Measurements from ENCODE around the gene SUGP2.

The SUGP2 gene

GRCh38 chr19:19059018-19059836, 25.9 kb upstream of the SUGP2 start:
- DNase-seq, result no peak

DNA sequence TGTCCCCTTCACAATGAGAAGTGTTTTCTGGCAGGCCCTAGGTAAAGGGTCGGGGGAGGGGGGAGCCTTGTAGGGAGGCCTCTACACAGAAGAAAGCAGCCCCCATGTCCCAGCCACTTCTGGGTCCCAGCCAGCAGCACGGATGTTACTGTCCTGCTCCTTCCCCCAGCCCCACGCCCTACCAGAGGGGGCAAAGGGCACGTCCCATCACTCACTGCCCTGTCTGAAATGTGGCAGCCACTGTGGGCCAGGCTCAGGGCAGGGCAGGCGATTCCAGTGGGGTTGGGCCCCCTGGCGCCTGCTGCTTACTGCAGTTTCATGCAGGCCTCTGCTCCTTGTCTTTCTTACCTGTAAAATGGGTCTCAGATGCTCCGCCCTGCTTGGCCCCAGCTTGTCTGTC, 24.4 kb upstream of the SUGP2 start:
- DNase-seq, result no peak

DNA sequence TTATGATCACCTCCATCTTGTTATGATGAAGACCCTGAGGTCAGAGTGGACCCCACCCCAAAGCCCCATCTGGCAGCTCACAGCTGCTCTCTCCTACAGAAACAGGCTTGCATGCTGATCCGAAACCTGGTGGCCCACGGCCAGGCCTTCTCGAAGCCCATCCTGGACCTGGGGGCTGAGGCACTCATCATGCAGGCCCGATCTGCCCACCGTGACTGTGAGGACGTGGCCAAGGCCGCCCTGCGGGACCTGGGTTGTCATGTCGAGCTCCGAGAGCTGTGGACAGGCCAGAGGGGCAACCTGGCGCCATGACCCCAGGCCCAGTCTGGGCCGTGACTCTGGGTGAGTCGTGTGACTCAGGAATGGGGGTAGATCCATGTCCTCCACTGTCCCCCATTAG, 24.0 kb upstream of the SUGP2 start:
- DNase-seq, result no peak

- DNase-seq, result no peak
These were observed 23.4 kb upstream of the SUGP2 start for GRCh38 chr19:19056636-19057275.

DNA sequence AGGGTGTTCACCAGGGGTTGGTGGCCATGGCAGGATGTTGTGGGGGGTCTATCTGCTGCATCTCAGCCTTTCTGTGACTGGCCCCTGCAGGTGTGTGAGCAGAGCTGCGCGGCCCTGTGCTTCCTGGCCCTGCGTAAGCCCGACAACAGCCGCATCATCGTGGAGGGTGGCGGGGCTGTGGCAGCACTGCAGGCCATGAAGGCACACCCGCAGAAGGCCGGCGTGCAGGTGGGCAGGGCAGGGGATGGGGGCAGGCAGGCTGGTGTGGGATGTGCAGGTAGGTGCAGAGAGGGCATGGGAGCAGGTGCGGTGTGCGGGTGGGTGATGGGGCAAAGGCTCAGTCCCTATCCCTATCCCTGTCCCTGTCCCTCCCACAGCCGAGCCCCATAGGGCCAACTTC, 22.4 kb upstream of the SUGP2 start:
- no peak for DNase-seq

DNA sequence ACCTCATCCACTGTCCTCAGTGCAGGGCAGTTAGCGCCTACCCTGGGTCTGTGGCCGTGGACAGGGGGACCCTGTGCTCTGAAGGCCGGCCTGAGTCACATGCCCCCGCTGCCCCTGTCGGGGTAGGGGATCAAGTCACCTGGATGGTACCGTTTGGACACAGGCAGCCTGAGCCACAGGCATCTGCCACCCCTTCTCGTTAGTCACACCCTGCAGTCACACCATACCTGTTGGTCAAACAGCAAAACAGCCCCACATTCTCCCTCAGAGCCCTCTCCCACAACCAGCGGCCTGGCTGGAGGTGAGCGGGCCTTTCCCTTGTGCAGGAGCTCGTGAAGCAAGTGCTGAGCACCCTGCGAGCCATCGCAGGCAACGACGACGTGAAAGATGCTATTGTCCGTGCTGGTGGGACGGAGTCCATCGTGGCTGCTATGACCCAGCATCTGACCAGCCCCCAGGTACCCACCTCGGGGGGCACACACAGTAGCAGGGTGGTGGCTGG, 21.7 kb upstream of the SUGP2 start:
- no peak for DNase-seq

DNA sequence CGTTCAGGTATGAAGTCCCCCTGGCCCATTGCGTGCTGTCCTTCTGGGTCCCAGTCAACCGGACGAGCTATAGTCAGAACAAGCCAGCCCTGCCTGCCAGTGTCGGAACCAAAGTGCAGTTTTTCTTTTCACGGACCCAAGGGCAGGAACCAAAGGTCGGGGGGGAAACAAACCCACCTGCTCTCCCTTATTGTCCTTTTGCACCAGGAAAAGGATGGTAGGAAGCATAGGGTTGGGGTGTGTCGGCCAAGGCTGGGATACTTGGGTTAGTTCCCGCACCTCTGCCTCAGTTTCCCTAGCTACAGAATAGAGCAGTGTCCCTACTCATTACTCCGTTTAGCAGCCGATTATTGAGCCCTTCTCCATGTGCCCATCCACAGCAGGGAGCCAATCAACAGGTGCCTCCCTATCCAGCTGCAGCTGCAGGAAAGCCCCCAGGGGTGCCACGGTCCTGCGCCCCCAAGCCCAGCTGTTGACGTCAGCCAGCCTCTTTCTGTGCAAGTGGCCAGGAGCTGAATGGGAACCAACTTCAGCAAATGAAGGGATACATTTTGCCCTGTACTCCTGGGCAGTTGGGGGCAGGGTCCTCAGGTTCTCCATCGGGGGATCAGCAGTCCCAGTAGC, 21.1 kb upstream of the SUGP2 start:
- DNase-seq, result no peak

GRCh38 chr19:19053508-19054314, 20.4 kb upstream of the SUGP2 start:
- DNase-seq, result peak; percentile 61

DNA sequence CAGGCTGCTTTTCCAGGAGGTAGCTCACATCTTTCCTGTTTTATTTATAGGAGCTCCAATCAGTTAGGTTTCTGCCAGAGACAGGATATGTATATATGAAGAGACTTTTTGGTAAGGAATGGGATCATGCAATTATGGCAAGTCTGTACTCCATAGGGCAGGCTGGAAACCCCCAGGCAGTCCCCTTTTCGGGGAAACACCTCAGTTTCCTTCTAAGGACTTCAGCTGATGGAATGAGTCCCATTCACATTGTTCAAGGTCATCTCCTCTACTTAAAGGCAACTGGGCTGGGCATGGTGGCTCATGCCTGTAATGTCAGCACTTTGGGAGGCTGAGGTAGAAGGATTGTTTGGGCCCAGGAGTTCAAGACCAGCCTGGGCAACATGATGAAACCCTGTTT, 19.6 kb upstream of the SUGP2 start:
- DNase-seq, result no peak

- DNase-seq, result no peak
These were observed 18.3 kb upstream of the SUGP2 start for GRCh38 chr19:19051478-19052213.

DNA sequence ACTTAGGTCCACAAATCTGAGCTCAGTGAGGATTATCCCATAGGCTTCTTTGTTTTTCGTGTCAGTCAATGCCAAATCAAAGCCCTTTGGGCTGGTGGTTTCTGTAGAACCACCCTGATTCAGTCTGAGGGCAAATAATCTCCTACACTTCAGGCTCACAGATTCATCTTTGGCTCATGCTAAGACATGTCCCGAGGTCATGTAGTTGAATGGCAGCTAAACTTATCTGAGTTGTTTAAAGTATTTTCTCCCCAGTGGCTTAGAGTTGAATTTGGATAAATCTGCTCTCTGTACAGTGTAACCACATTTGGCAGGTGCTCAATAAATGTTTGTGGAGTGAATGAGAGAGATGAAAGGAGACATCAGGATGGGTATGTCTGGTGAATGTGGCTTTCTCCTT, 17.4 kb upstream of the SUGP2 start:
- no peak for DNase-seq

GRCh38 chr19:19050104-19050503, 16.8 kb upstream of the SUGP2 start:
- DNase-seq, result no peak

GRCh38 chr19:19049406-19049805, 16.1 kb upstream of the SUGP2 start:
- no peak for DNase-seq

DNA sequence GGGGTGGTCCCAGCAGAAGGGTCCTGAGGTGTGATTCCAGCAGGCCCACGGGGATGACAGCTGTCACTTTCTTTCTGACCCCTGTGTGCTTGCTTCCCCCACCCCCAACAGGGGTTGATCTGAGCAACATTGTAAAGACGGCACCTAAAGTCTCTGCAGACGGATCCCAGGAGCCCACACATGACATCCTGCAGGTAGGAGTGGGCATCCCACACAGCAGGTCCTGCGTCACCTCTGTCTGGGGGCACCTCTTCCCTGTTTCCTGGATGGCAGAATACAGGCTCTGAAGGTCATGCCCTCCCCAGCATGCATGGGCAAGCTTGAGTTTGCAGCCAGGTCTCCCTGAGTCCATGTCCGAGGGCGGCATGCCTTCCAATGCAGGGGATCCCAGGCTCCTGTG, 10.6 kb upstream of the SUGP2 start:
- no peak for DNase-seq

DNA sequence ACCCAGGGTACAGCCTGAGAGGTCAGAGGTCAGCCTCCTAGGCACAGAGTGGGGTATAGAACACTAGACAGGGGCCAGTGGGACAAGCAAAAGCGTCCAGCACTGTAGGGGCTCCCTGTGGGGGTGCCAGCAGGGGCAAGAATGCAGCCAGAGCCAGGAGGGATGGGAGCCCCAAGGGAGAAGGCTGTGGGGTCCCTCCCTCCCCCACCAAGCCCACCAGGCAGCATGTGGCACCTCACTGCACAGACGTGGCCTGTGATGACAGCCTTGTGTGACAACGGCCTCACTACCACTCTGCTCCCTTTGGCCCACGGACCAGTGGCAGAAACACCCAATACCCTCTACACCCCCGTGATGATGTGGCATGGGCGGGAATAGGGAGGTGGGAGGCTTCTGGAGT, 10.2 kb upstream of the SUGP2 start:
- DNase-seq, result no peak

GRCh38 chr19:19042732-19043280, 9.5 kb upstream of the SUGP2 start:
- no peak for DNase-seq

- DNase-seq, result no peak
These were observed 7.1 kb upstream of the SUGP2 start for GRCh38 chr19:19040417-19040816.

GRCh38 chr19:19039901-19040300, 6.6 kb upstream of the SUGP2 start:
- DNase-seq, result no peak

- peak; percentile 74 for DNase-seq
These were observed 897 bp upstream of the SUGP2 start for GRCh38 chr19:19034204-19034624.

GRCh38 chr19:19033176-19033425, 216 bp downstream of the SUGP2 start:
- no peak for DNase-seq

- DNase-seq, result peak; percentile 80
These were observed 719 bp downstream of the SUGP2 start for GRCh38 chr19:19032420-19033175.

DNA sequence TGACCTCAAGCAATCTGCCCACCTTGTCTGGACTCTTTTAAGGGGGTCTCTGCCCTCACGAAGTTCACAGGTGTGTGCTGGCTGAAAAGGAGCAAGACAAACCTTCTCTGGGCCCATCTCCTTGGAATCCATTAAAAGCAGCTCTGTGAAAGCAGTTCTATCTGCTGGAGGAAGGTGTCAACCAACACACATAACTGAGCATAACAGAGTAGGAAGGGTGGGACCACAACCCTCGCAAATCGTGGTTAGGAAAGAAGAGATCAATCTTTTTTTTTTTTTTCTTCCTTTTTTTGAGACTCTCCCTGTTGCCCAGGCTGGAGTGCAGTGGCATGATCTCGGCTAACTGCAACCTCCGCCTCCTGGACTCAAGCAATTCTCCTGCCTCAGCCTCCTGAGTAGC, 1.4 kb downstream of the SUGP2 start:
- DNase-seq, result no peak
